GM12865 (cell line): ENCODE results near the gene GINM1.
A peak's percentile ranks its signal among the peaks of the same experiment; 100 is the strongest.

Experiments used
- DNase-seq: peaks from one replicate; pipeline ENCODE4 v3.0.0; 2010; ENCODE audit warnings: low read depth
- H3K4me3 ChIP-seq: 2 replicates; pipeline ENCODE4 v1.5.1; 2011; ENCODE audit warnings: mild to moderate bottlenecking, low read depth, low read length, control low read depth
- CTCF ChIP-seq: IDR thresholded peaks from 2 replicates; pipeline ENCODE4 v1.5.1; 2011; ENCODE audit warnings: low read length, control low read depth, low read depth, inconsistent platforms; ENCODE audit not compliant: insufficient read depth; ENCODE audit errors: missing control alignments

The GINM1 gene

GRCh38 chr6:149563928-149564325, 2.2 kb upstream of the GINM1 start:
- no peak for TF ChIP-seq CTCF
- DNase-seq = no peak
- H3K4me3 ChIP-seq = no peak overlapping the region

GRCh38 chr6:149566410-149567193, 427 bp downstream of the GINM1 start:
- peak; percentile 81 for DNase-seq
- TF ChIP-seq CTCF = no peak
- H3K4me3 ChIP-seq = peak overlapping the region; percentile 84

DNA sequence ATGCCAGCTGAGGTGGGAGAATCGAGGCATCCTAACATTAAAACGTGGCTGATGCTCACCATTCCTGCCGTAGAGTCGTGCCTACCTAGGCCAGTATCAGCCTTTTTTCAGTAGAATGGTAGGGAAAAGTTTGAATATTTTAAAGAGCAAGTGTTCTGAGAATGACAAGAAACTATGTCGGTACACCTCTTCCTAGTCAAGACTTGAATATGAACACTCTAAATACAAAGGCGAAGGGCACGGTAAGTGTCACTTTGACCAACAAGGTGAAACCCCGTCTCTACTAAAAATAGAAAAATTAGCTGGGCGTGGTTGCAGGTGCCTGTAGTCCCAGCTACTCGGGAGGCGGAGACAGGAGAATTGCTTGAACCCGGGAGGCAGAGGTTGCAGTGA, 1.0 kb downstream of the GINM1 start:
- peak overlapping the region; percentile 84 for H3K4me3 ChIP-seq
- peak; percentile 60 for DNase-seq
- TF ChIP-seq CTCF = no peak

- peak; percentile 46 for DNase-seq
- H3K4me3 ChIP-seq = peak overlapping the region; percentile 84
- TF ChIP-seq CTCF = no peak
These were observed 1.9 kb downstream of the GINM1 start for GRCh38 chr6:149567945-149568585.

- no peak overlapping the region for H3K4me3 ChIP-seq
- no peak for DNase-seq
- no peak for TF ChIP-seq CTCF
These were observed 14.7 kb downstream of the GINM1 start for GRCh38 chr6:149580880-149581279.

- H3K4me3 ChIP-seq = no peak overlapping the region
- no peak for TF ChIP-seq CTCF
- no peak for DNase-seq
These were observed 15.2 kb downstream of the GINM1 start for GRCh38 chr6:149581349-149581748.
